SK-N-SH (cell line): ENCODE measurements around the gene MBNL1. TPM values are rescaled to one million over a fixed set of nuclear protein-coding genes. Genes with fewer than 3 reads are reported as not detected.

ENCODE experiments used
- CTCF ChIA-PET: fragments of 300-600, 350-600 bp; formaldehyde crosslinking; extraction: SDS; loops from one replicate; lab custom pipeline; 2021; lab: Yijun Ruan, JAX
- POLR2A ChIA-PET: fragments of 350-600 bp; sonication (Branson Sonifier 250); formaldehyde crosslinking; extraction: SDS; loops from one replicate; lab custom pipeline; 2020; ENCODE audit warnings: antibody characterized with exemption, inconsistent platforms; lab: Yijun Ruan, JAX
- DNase-seq: peaks from one replicate; pipeline ENCODE4 v3.0.0; 2012
- H2AFZ ChIP-seq: fragments of 200-600 bp; sonication (generic); 2 replicates; pipeline ENCODE4 v1.8.1; 2016; ENCODE audit warnings: antibody characterized with exemption, mild to moderate bottlenecking, low read depth
- H3F3A ChIP-seq: fragments of 200-600 bp; sonication (generic); replicated peaks from 2 replicates; pipeline ENCODE3; 2016; ENCODE audit warnings: antibody characterized with exemption, mild to moderate bottlenecking; ENCODE audit not compliant: insufficient read depth
- H3K27ac ChIP-seq, 2 experiments: fragments of 200-500 bp in 1 of 2; fragments of 200-600 bp in 1 of 2; sonication (Bioruptor generic) in 1 of 2; sonication (generic), shearing (Covaris generic) in 1 of 2; 2 replicates each; pipeline versions ENCODE4 v1.5.1 to v1.6.1; 2014 to 2016; ENCODE audit warnings: low read depth in 2 of 2, inconsistent platforms in 1 of 2, low read length in 1 of 2, mild to moderate bottlenecking in 1 of 2, mixed read lengths in 1 of 2
- H3K27me3 ChIP-seq: fragments of 200-600 bp; sonication (generic), shearing (Covaris generic); 2 replicates; pipeline ENCODE4 v1.6.1; 2016; ENCODE audit warnings: mixed run types; ENCODE audit not compliant: insufficient read depth
- H3K36me3 ChIP-seq, 2 experiments: fragments of 200-500 bp in 1 of 2; fragments of 200-600 bp in 1 of 2; sonication (Bioruptor generic) in 1 of 2; sonication (generic) in 1 of 2; replicated peaks in 1 of 2; 2 replicates each; pipeline versions ENCODE3 to v1.5.1; 2014 to 2016; ENCODE audit warnings: low read length in 1 of 2, mild to moderate bottlenecking in 1 of 2; ENCODE audit not compliant: insufficient read depth in 2 of 2, control insufficient read depth in 1 of 2
- H3K4me1 ChIP-seq, 2 experiments: fragments of 200-500 bp in 1 of 2; fragments of 200-600 bp in 1 of 2; sonication (Bioruptor generic) in 1 of 2; sonication (generic), shearing (Covaris generic) in 1 of 2; 2 replicates each; pipeline versions ENCODE4 v1.5.1 to v1.6.1; 2014 to 2016; ENCODE audit warnings: low read depth in 1 of 2, low read length in 1 of 2, mixed run types in 1 of 2; ENCODE audit not compliant: insufficient read depth in 2 of 2, control insufficient read depth in 1 of 2
- H3K4me2 ChIP-seq: fragments of 200-600 bp; sonication (generic), shearing (Covaris generic); 2 replicates; pipeline ENCODE4 v1.6.1; 2017; ENCODE audit warnings: mixed run types
- H3K4me3 ChIP-seq, 2 experiments: fragments of 200-500 bp in 1 of 2; fragments of 200-600 bp in 1 of 2; sonication (Bioruptor generic) in 1 of 2; sonication (generic), shearing (Covaris generic) in 1 of 2; 2 replicates each; pipeline versions ENCODE4 v1.5.1 to v1.8.1; 2014 to 2016; ENCODE audit warnings: low read depth in 2 of 2, inconsistent platforms in 1 of 2, low read length in 1 of 2, mild to moderate bottlenecking in 1 of 2, mixed read lengths in 1 of 2, moderate library complexity in 1 of 2
- H3K79me2 ChIP-seq: fragments of 200-600 bp; sonication (generic); 2 replicates; pipeline ENCODE4 v1.8.1; 2017; ENCODE audit warnings: mild to moderate bottlenecking; ENCODE audit not compliant: insufficient read depth
- H3K9ac ChIP-seq: fragments of 200-600 bp; sonication (generic); 2 replicates; pipeline ENCODE4 v1.6.1; 2017; ENCODE audit warnings: mixed run types
- H3K9me2 ChIP-seq: fragments of 200-600 bp; sonication (generic); 2 replicates; pipeline ENCODE4 v1.6.1; 2017; ENCODE audit warnings: mixed run types
- H3K9me3 ChIP-seq: fragments of 200-600 bp; sonication (generic); 2 replicates; pipeline ENCODE4 v1.6.1; 2017; ENCODE audit warnings: mixed run types, mild to moderate bottlenecking, moderate library complexity
- H4K20me1 ChIP-seq: fragments of 200-600 bp; sonication (generic); 2 replicates; pipeline ENCODE4 v1.6.1; 2017; ENCODE audit warnings: mild to moderate bottlenecking, mixed run types; ENCODE audit not compliant: insufficient read depth
- ELF1 ChIP-seq: IDR thresholded peaks from 2 replicates; pipeline ENCODE4 v1.4.0; 2012
- EP300 ChIP-seq, 2 experiments: IDR thresholded peaks; 2 replicates each; pipeline versions ENCODE4 v1.4.0 to v1.6.1; 2012; ENCODE audit warnings: borderline replicate concordance in 1 of 2, low read depth in 1 of 2, low read length in 1 of 2
- EZH2phosphoT487 ChIP-seq: fragments of 200-600 bp; sonication (generic); IDR thresholded peaks from 2 replicates; pipeline ENCODE4 v1.6.1; 2017; ENCODE audit warnings: low read depth, mixed run types, mild to moderate bottlenecking, antibody characterized with exemption, moderate library complexity, borderline replicate concordance
- FOSL2 ChIP-seq: IDR thresholded peaks from 2 replicates; pipeline ENCODE4 v1.4.0; 2012; ENCODE audit warnings: low read depth, mild to moderate bottlenecking, moderate library complexity, borderline replicate concordance
- FOXM1 ChIP-seq: IDR thresholded peaks from 2 replicates; pipeline ENCODE4 v1.4.0; 2012; ENCODE audit warnings: low read depth, mild to moderate bottlenecking
- GABPA ChIP-seq: IDR thresholded peaks from 2 replicates; pipeline ENCODE4 v1.4.0; 2012; ENCODE audit warnings: low read depth, mild to moderate bottlenecking
- GATA2 ChIP-seq: sonication (generic); formaldehyde crosslinking; IDR thresholded peaks from 2 replicates; pipeline ENCODE4 v1.5.0; 2020; ENCODE audit warnings: mild to moderate bottlenecking, missing genetic modification reagents
- JUND ChIP-seq: IDR thresholded peaks from 2 replicates; pipeline ENCODE4 v1.4.0; 2012
- MXI1 ChIP-seq: IDR thresholded peaks from 2 replicates; pipeline ENCODE4 v1.6.1; 2012; ENCODE audit warnings: mild to moderate bottlenecking, low read depth, low read length, improper control_type of control experiment
- NFIC ChIP-seq: IDR thresholded peaks from 2 replicates; pipeline ENCODE4 v1.4.0; 2012; ENCODE audit warnings: borderline replicate concordance
- NRF1 ChIP-seq: IDR thresholded peaks from 2 replicates; pipeline ENCODE4 v1.6.1; 2012; ENCODE audit warnings: low read depth, mild to moderate bottlenecking, low read length
- POLR2AphosphoS5 ChIP-seq: IDR thresholded peaks from 2 replicates; pipeline ENCODE4 v1.6.1; 2012; ENCODE audit warnings: low read depth, low read length
- RAD21 ChIP-seq: IDR thresholded peaks from 2 replicates; pipeline ENCODE4 v1.6.1; 2012; ENCODE audit warnings: mild to moderate bottlenecking, low read length
- RCOR1 ChIP-seq: fragments of 150-350 bp; IDR thresholded peaks from 2 replicates; pipeline ENCODE4 v1.6.1; 2017; ENCODE audit warnings: antibody characterized with exemption, low read length
- RXRA ChIP-seq: IDR thresholded peaks from 2 replicates; pipeline ENCODE4 v1.4.0; 2012; ENCODE audit warnings: low read depth, mild to moderate bottlenecking, borderline replicate concordance
- SIN3A ChIP-seq: IDR thresholded peaks from 2 replicates; pipeline ENCODE4 v1.6.1; 2012; ENCODE audit warnings: low read depth, mild to moderate bottlenecking, low read length, moderate library complexity, borderline replicate concordance
- TAF1 ChIP-seq: IDR thresholded peaks from 2 replicates; pipeline ENCODE4 v1.6.1; 2012; ENCODE audit warnings: low read depth, mild to moderate bottlenecking, low read length, moderate library complexity, borderline replicate concordance
- TCF12 ChIP-seq: IDR thresholded peaks from 2 replicates; pipeline ENCODE4 v1.4.0; 2012
- TEAD4 ChIP-seq: IDR thresholded peaks from 2 replicates; pipeline ENCODE4 v1.4.0; 2012; ENCODE audit warnings: mild to moderate bottlenecking, borderline replicate concordance; ENCODE audit not compliant: insufficient read depth
- YY1 ChIP-seq: IDR thresholded peaks from 2 replicates; pipeline ENCODE4 v1.4.0; 2012; ENCODE audit warnings: low read depth, mild to moderate bottlenecking
- WGBS: methylation state at CpG from one replicate; pipeline ENCODE4 v1.1.6; 2017; ENCODE audit warnings: low lambda C conversion rate; 5-methylcytosine and 5-hydroxymethylcytosine counted together
- polyA plus RNA-seq, 3 experiments: library from polyadenylated mRNA; depleted of rRNA; stranded (reverse); fragments of >200 nt; gene quantifications; 2 replicates each; pipeline ENCODE4 v1.2.3, GENCODE V29; 2012
- TF ChIP-seq, protein P1 (sequence below): fragments of 150-350 bp; IDR thresholded peaks from 2 replicates; pipeline ENCODE4 v1.6.1; 2016; ENCODE audit warnings: mild to moderate bottlenecking, low read depth, low read length
- TF ChIP-seq, protein P2 (sequence below): IDR thresholded peaks from 2 replicates; pipeline ENCODE4 v1.6.1; 2012; ENCODE audit warnings: mild to moderate bottlenecking, low read depth, low read length, moderate library complexity
- TF ChIP-seq, protein P3 (sequence below): fragments of 200-600 bp; sonication (generic); IDR thresholded peaks from 2 replicates; pipeline ENCODE4 v1.6.1; 2017; ENCODE audit warnings: antibody characterized with exemption, mild to moderate bottlenecking, moderate library complexity
- TF ChIP-seq, protein P4 (sequence below): IDR thresholded peaks from 2 replicates; pipeline ENCODE4 v1.4.0; 2012; ENCODE audit warnings: low read depth, borderline replicate concordance

The MBNL1 gene
- polyA plus RNA-seq, 1 of the 3 experiments (the other 2 are of a cell fraction): 44.3 TPM

DNA sequence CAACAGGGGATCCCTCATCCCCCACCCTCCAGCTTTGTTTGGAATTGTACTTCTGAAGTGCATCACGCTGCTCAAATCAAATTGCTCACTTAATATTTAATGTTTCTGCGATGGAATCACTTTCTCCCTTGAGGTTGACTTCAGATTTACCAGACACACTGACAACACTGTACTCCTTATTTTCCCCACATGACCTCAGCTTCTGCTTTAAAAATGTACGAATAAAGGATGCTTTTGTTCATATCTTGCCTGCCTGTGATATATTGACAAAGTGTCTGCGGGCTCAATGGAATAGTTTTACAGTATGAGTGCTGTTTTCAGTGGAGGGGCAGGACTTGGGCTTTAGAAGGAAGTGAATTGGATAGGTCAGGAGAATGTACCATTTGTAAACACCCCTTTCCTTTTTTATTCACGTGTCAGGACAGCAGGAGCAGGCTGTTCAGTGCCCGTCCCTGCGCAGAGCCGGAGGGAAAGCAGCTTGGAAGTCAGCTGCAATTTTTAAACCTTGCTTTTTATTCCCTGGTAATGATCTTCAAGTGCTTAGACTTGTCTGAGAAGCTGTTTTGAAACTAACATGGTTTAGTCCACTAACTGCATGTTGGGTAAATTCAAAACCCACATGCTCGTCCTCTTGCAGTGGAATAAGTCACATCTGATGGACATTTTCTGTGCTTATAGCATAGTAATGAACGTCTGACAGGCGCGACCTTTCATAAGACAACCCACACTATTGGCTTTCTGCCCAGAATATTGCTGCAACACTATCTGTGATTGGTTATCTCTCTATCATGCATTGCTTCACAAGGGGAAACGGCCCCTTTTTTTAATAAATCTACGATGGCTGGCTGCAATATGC, 29.9 kb downstream of the MBNL1 start:
- Histone ChIP-seq H2AFZ (no peak overlapping the region), H3K27ac (peak overlapping the region; percentile 92 to 97), H3K9me3 (no peaks in the 10 kb centered on the region), H3K4me2 (peak overlapping the region; percentile 75), H3K79me2 (peaks cover 98% of the 10 kb centered on the region), H3K4me3 (peak overlapping the region; percentile 50 to 60), H3F3A (peaks cover 50% of the 10 kb centered on the region), H3K4me1 (peaks cover 20 to 30% of the 10 kb centered on the region in 2 experiments; a peak in 3 of 4 replicates), H3K36me3 (peaks cover 15 to 20% of the 10 kb centered on the region in 2 experiments), H3K9me2 (no peaks in the 10 kb centered on the region), H4K20me1 (peaks cover 46% of the 10 kb centered on the region), H3K27me3 (no peaks in the 10 kb centered on the region), H3K9ac (peak overlapping the region; percentile 59; the same call in 1 of the 2 replicates)
- POLR2A ChIA-PET: interaction anchor here (0.9 to 1.3 kb wide), 2 partner anchors 23 to 30 kb away, joined by 3 to 7 read pairs; partner anchors contain the start of gene MBNL1
- WGBS: 3% methylated on average over 14 of the region's 14 CpGs
- DNase-seq: peak; percentile 60
- CTCF ChIA-PET: interaction anchor here (1.1 to 1.8 kb wide), 3 partner anchors 8 to 146 kb away, joined by 3 to 4 read pairs (median 3); no protein-coding TSS in a partner anchor
- TF ChIP-seq TCF12 (peak; percentile 42), GATA2 (peak; percentile 34), RAD21 (no peak), MXI1 (peak; percentile 98), YY1 (peak; percentile 51; the same call in 1 of the 2 replicates), RCOR1 (no peak; the same call in none of the 2 replicates), FOSL2 (no peak), EP300 (IDR thresholded peaks at IDR 0.05; ENCODE audit: borderline replicate concordance in 1 of 2, low read depth in 1 of 2, low read length in 1 of 2) (peak in 1 of 2 experiments; percentile 13; a peak in 1 of 4 replicates), GABPA (peak; percentile 58), RXRA (peak; percentile 39; the same call in 1 of the 2 replicates), SIN3A (0 out of 2 replicates have a peak, but pooled peaks have one; percentile 74), JUND (peak; percentile 3), ELF1 (no peak), TAF1 (peak; percentile 34; the same call in 1 of the 2 replicates), POLR2AphosphoS5 (peak; percentile 13), FOXM1 (0 out of 2 replicates have a peak, but pooled peaks have one; percentile 43), TEAD4 (no peak), EZH2phosphoT487 (no peak), NRF1 (no peak), NFIC (peak; percentile 88)
- TF ChIP-seq, protein P1, sequence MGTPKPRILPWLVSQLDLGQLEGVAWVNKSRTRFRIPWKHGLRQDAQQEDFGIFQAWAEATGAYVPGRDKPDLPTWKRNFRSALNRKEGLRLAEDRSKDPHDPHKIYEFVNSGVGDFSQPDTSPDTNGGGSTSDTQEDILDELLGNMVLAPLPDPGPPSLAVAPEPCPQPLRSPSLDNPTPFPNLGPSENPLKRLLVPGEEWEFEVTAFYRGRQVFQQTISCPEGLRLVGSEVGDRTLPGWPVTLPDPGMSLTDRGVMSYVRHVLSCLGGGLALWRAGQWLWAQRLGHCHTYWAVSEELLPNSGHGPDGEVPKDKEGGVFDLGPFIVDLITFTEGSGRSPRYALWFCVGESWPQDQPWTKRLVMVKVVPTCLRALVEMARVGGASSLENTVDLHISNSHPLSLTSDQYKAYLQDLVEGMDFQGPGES: no peak
- TF ChIP-seq, protein P2, sequence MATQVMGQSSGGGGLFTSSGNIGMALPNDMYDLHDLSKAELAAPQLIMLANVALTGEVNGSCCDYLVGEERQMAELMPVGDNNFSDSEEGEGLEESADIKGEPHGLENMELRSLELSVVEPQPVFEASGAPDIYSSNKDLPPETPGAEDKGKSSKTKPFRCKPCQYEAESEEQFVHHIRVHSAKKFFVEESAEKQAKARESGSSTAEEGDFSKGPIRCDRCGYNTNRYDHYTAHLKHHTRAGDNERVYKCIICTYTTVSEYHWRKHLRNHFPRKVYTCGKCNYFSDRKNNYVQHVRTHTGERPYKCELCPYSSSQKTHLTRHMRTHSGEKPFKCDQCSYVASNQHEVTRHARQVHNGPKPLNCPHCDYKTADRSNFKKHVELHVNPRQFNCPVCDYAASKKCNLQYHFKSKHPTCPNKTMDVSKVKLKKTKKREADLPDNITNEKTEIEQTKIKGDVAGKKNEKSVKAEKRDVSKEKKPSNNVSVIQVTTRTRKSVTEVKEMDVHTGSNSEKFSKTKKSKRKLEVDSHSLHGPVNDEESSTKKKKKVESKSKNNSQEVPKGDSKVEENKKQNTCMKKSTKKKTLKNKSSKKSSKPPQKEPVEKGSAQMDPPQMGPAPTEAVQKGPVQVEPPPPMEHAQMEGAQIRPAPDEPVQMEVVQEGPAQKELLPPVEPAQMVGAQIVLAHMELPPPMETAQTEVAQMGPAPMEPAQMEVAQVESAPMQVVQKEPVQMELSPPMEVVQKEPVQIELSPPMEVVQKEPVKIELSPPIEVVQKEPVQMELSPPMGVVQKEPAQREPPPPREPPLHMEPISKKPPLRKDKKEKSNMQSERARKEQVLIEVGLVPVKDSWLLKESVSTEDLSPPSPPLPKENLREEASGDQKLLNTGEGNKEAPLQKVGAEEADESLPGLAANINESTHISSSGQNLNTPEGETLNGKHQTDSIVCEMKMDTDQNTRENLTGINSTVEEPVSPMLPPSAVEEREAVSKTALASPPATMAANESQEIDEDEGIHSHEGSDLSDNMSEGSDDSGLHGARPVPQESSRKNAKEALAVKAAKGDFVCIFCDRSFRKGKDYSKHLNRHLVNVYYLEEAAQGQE: no peak
- TF ChIP-seq, protein P3, sequence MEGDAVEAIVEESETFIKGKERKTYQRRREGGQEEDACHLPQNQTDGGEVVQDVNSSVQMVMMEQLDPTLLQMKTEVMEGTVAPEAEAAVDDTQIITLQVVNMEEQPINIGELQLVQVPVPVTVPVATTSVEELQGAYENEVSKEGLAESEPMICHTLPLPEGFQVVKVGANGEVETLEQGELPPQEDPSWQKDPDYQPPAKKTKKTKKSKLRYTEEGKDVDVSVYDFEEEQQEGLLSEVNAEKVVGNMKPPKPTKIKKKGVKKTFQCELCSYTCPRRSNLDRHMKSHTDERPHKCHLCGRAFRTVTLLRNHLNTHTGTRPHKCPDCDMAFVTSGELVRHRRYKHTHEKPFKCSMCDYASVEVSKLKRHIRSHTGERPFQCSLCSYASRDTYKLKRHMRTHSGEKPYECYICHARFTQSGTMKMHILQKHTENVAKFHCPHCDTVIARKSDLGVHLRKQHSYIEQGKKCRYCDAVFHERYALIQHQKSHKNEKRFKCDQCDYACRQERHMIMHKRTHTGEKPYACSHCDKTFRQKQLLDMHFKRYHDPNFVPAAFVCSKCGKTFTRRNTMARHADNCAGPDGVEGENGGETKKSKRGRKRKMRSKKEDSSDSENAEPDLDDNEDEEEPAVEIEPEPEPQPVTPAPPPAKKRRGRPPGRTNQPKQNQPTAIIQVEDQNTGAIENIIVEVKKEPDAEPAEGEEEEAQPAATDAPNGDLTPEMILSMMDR: no peak
- TF ChIP-seq, protein P4, sequence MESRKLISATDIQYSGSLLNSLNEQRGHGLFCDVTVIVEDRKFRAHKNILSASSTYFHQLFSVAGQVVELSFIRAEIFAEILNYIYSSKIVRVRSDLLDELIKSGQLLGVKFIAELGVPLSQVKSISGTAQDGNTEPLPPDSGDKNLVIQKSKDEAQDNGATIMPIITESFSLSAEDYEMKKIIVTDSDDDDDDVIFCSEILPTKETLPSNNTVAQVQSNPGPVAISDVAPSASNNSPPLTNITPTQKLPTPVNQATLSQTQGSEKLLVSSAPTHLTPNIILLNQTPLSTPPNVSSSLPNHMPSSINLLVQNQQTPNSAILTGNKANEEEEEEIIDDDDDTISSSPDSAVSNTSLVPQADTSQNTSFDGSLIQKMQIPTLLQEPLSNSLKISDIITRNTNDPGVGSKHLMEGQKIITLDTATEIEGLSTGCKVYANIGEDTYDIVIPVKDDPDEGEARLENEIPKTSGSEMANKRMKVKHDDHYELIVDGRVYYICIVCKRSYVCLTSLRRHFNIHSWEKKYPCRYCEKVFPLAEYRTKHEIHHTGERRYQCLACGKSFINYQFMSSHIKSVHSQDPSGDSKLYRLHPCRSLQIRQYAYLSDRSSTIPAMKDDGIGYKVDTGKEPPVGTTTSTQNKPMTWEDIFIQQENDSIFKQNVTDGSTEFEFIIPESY: no peak
